HG03039 (cell line): Measurements from ENCODE around the gene PCCA.

ENCODE experiments used
- ATAC-seq: cut with Tn5 transposase; IDR thresholded peaks from one replicate; pipeline ENCODE4 v1.9.1; 2021; ENCODE audit warnings: mild to moderate bottlenecking, moderate library complexity; ENCODE audit not compliant: unreplicated experiment

The PCCA gene

GRCh38 chr13:100454876-100455275, 366.0 kb downstream of the PCCA start:
- no peak for ATAC-seq

GRCh38 chr13:100458673-100459072, 369.8 kb downstream of the PCCA start:
- no peak for ATAC-seq

DNA sequence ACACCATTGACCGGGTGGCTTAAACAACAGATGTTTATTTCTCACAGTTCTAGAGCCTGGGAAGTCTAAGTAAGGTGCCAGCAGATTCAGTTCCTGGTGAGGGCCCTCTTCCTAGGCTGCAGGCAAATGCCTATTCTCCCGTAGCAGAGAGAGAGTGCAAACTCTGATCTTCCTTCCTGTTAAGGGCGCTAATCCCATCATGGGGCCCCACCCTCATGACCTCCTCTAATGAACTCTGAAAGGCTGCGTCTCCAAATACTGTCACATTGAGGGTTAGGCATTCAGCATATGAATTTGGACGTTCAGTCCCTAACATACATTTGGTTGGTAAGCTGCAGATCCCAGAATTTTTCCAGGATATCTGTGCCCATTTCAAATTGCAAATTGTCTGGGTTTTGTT, 370.9 kb downstream of the PCCA start:
- no peak for ATAC-seq

DNA sequence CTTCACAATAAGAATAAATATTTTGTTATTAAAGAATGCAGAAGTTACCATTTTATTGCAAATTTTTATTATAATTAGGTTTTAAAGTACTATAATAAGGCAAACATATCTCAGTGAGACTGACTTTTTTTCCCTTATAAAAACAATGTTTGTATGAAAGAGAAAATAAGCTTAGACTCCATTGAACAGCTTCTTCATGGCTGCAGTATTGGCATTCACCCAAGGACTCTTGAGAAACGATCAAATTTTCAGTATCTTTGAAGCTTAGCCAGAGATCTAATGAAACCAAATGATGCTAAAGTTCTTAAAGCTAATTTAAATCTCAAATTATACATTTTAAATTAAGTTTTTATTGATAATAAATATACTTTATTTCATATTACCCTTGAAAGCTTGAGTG, 371.4 kb downstream of the PCCA start:
- no peak for ATAC-seq

DNA sequence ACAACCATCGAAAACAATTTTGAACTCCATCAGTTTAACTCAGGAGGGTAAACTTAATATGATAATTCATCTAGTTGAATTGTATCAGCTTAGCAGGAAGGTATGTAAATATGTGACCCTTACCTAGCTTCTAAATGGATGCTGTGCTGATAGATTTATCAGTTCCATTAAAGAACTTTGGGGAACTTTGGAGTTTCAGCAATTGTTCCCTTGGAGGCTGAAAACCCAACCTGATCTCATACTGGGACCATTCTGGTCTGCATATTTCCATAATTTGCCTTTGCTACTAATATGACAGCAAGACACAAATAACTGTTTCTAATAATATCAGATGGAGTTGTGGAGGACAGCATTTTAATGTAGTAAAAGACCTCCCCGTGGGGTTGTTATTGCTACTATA, 371.9 kb downstream of the PCCA start:
- ATAC-seq = no peak

DNA sequence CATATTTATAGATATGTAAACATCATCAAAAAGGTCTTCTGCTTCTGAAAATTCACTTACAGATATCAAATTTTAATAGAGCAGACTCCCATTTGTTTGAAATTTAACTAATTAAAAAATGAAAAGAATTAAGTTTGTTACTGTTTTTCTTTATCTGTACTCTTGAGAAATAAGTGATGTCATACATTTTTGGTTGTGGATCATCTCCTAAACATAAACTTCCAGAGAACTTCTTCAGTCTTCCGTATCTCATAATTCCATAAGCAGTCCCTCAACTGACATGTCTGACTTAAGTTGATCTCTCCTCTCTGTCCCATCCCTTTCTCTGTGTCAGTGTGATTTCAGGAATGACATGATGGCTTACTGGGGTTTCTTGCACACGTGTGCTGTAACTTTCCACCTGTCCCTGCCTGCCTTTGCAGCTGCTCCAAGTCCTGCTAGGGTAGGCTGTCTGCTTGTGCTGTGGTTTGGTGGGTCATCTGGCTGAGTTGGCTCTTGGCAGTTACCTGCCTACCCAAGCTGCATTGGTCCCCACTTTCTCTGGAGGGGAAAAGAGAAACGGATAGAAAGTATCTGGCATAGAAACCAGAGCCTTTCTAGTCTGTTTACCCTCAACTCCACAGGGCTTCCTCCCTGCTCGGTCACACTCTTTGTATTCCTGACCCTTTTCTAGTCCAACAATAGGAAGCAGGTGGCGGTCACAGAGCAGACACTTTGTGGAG, 372.6 kb downstream of the PCCA start:
- ATAC-seq = no peak

DNA sequence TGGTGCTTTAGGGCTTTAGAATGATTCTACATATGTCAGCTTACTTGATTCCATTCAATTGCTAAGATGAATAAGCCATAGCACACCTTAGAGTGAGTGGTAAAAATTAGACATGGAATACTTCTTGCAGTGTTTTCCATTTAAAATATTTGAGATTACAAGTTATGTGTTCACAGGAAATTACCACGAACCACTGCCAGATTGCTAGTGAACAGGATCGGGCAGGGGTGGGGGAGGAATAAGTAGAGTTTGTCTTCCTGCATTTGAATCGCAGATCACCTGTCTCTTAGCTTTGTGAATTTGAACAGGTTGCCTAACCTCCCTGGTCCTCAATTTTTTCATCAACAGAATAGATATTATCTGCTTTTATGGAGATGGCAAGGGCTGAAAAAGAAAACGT, 375.1 kb downstream of the PCCA start:
- no peak for ATAC-seq

DNA sequence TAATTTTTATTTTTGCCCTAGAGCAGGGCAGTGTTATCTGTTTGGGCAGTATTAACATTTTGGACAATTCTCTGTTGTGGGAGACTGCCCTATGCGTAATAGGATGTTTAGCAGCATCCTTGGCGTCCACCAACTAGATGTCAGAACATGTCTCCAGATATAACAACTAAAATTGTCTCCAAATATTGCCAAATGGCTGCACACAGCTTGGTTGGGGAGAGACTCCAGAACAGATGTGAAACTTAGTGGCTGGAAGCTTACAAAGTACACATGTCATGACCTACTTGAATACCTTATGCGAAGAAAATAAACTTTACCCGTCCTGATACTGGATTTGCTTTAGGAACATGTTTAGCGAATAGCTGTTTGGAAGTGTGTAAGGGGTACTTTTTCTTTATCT, 376.7 kb downstream of the PCCA start:
- ATAC-seq = no peak

- no peak for ATAC-seq
These were observed 382.1 kb downstream of the PCCA start for GRCh38 chr13:100470866-100471505.

GRCh38 chr13:100473087-100473486, 384.2 kb downstream of the PCCA start:
- ATAC-seq = no peak

DNA sequence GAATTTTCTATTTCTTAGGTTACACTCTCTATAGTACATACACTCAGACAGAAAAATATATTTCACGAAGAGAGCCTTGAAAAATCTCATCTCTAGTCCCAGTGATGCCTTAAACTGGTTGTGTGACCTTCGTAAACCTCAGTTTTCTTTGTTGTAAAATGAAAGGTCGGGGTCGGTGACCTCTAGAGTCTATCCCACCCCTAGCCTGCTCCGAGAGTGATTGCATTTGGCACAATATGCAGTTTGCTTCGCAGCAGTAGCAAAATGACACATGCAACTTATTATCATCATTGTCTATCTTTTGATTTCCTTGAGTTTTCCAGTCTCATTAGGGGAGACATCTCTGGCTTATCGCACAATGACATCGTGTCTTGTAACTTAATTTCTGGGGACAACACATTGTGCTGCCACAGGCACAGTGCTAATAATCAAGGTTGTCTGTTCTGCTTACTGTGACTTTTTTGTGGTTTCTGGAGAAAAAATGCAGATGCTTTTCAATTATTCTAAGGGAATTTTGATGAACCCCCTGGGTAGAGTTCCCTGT, 384.7 kb downstream of the PCCA start:
- ATAC-seq = no peak

- no peak for ATAC-seq
These were observed 388.1 kb downstream of the PCCA start for GRCh38 chr13:100476963-100477362.

- no peak for ATAC-seq
These were observed 389.4 kb downstream of the PCCA start for GRCh38 chr13:100478107-100478809.

DNA sequence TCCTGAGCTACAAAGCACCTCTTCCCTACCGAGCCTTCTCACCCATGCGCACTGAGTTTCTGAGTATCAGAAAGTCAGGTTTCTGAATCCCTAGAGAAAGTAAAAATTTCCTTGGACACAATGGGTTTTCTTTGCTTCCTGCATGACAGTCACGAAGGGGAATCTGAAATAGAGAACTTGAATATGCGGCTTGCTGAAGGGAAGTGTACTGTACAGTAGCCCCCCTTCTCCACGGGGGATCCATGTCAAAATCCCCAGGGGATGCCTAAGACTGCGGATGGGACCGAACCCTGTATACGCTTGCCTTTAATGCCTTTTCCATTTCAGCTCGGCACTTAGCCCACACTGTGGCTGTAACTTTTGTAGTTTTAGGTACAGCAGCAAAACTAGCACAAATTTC, 391.8 kb downstream of the PCCA start:
- no peak for ATAC-seq

GRCh38 chr13:100483139-100483538, 394.2 kb downstream of the PCCA start:
- ATAC-seq = no peak

DNA sequence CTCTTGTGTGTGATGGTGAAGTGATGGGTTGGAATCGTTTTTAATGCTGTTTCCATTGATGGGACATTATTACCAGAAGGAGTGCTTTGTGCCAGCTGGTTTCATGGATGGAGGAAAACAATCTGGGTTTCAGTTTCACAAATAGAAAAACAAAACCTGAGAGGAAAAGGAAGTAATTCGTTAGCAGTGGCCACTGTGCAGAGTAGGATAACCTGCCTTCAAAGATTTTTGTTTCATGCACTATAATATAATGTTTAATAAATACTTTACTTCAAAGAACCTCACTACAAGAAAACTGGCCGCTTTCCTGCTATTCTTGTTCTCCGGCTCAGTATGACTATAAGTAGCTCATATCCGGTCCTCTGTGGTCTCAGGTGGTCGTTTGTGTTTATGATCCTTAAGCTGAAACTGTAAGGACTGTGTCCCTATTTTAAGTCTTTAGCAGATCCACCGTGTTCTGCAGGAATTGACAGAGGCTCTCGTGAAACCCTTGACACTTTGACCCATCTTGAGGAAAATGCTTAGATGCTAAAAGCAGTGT, 395.0 kb downstream of the PCCA start:
- no peak for ATAC-seq

DNA sequence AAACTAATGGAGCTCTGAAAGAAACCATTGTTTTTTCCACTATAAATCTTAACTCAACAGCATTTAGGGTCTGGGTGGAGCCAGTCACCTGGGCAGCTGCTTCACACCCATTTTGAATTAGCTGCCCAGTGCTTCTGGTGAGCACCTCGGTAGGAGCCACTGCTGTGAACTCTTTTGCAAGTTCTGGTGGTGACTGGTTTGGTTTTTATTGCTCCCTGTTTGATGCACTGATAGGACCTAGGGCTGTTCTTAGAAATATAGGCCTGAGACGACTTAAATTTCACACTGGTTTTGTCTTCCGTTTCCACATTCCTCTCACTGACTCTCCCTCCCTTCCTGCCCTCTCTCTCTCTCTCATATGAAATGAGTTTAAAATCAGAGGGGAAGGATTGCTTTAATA, 395.8 kb downstream of the PCCA start:
- no peak for ATAC-seq

GRCh38 chr13:100485265-100485664, 396.4 kb downstream of the PCCA start:
- no peak for ATAC-seq

DNA sequence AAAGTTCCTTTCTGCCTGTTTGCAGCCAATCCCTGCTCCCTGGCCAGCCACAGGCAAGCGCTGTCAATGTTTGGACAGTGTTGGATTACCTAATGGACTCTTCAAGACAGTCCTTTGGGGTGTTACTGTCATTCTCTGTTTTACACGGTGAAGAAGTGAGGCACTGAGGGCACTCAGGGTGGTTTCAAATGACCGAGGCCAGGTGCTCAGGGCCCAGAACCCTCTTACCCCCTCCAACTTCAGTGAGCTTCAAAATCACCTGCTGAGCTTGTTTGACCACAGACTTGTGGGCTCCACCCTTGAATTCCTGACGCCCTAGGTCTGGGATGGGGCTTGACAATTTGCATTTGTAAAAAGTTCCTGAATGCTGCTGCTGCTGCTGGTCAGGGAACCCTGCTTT, 401.8 kb downstream of the PCCA start:
- ATAC-seq = no peak

GRCh38 chr13:100491164-100491842, 402.4 kb downstream of the PCCA start:
- no peak for ATAC-seq

GRCh38 chr13:100493418-100493817, 404.5 kb downstream of the PCCA start:
- ATAC-seq = no peak
